ENCODE results near the gene SEC14L2. TPM values are rescaled to one million over a fixed set of nuclear protein-coding genes. Genes with fewer than 3 reads are reported as not detected.

SEC14L2 gene
- total RNA-seq, 1 experiment from 2014 or later = 33.5 TPM

DNA sequence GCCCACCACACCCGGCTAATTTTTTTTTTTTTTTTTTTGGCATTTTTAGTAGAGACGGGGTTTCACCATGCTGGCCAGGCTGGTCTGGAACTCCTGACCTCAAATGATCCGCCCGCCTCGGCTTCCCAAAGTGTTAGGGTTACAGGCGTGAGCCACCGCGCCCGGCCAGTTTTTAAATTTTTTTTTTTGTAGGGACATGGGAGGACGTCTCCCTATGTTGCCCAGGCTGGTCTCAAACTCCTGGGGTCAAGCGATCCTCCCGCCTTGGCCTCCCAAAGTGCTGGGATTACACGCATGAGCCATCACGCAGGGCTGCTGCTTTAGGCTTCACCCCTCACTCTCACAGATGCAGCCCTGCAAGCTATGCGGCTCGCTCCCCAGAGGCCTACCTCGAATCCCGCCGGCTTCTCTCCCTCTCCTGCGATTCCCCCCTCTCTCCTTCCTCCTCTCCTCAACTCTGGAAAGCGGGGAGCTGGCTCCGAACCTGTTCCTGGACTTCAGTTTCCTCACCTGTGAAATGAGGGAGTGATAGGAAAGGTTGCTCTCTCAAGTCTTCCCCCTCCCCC, 39.1 kb upstream of the SEC14L2 start:
- CTCF ChIA-PET = interaction anchor here (1.8 to 2.2 kb wide), 2 partner anchors 30 to 70 kb away, joined by 7 to 12 read pairs; partner anchors contain the start of gene RNF215

DNA sequence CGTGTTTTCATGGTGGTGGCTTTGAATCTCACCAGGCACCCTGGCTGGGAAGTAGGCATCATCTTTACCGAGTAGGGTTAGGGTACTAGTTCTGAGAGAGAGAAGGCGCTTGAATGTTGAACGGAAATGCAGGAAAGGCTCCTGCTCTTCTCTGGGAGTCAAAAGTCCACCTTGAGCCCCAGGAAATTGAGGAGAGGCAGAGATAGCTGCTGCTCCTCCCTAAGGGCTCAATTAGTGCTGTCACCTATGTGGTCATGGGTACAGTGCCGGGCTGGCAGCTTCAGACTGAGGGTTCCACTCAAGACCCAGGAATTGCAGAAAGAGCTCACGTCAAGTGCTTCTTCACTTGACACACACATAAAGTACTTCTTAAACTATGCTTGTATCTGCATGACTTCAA, 38.3 kb upstream of the SEC14L2 start:
- H3K27ac ChIP-seq (ENCODE audit: low read depth, low read length) = no peak overlapping the region
- H2AFZ ChIP-seq (ENCODE audit: low read depth, low read length, poor library complexity, severe bottlenecking) = no peak overlapping the region
- H3K79me2 ChIP-seq (ENCODE audit: insufficient read depth, low read length) = peaks cover 32% of the 10 kb centered on the region
- BruUV-seq (replicated peaks) = no TSS peak
- ATAC-seq (no peak), DNase-seq (ENCODE audit: low read depth, low spot score) (no peak)
- H3K4me2 ChIP-seq (ENCODE audit: low read length) = no peak overlapping the region
- no peak overlapping the region for H3K9ac ChIP-seq (ENCODE audit: low read length)
- H3K27me3 ChIP-seq (ENCODE audit: insufficient read depth, low read length) = no peaks in the 10 kb centered on the region
- RAD21 ChIA-PET (ENCODE audit: low non-redundant PET in 1 of 2, low total read pairs in 2 of 2, uncharacterized antibody in 2 of 2, unreplicated experiment in 2 of 2) = no interaction called here
- H3K4me1 ChIP-seq (ENCODE audit: control insufficient read depth in 1 of 2, insufficient read depth in 2 of 2, low read length in 2 of 2) = peaks cover 12 to 22% of the 10 kb centered on the region in 2 experiments; a peak in 3 of 4 replicates
- H3K9me2 ChIP-seq (ENCODE audit: insufficient read depth) = no peaks in the 10 kb centered on the region
- CTCF ChIA-PET = no interaction called here
- intact Hi-C loops (cut with micrococcal nuclease) = no loop called here
- POLR2A ChIA-PET = no interaction called here
- H3K36me3 ChIP-seq (ENCODE audit: control insufficient read depth in 1 of 2, insufficient read depth in 2 of 2, low read length in 2 of 2) = peaks cover 0 to 2% of the 10 kb centered on the region in 2 experiments; a peak in 2 of 4 replicates
- no peaks in the 10 kb centered on the region for H3K9me3 ChIP-seq (ENCODE audit: control insufficient read depth in 1 of 2, insufficient read depth in 1 of 2, low read depth in 1 of 2, low read length in 2 of 2)
- H4K20me1 ChIP-seq (ENCODE audit: insufficient read depth) = no peaks in the 10 kb centered on the region
- no peak overlapping the region for H3K4me3 ChIP-seq (replicated peaks in 1 of 2; ENCODE audit: low read depth in 1 of 2, low read length in 2 of 2)
- TF ChIP-seq, protein P1, sequence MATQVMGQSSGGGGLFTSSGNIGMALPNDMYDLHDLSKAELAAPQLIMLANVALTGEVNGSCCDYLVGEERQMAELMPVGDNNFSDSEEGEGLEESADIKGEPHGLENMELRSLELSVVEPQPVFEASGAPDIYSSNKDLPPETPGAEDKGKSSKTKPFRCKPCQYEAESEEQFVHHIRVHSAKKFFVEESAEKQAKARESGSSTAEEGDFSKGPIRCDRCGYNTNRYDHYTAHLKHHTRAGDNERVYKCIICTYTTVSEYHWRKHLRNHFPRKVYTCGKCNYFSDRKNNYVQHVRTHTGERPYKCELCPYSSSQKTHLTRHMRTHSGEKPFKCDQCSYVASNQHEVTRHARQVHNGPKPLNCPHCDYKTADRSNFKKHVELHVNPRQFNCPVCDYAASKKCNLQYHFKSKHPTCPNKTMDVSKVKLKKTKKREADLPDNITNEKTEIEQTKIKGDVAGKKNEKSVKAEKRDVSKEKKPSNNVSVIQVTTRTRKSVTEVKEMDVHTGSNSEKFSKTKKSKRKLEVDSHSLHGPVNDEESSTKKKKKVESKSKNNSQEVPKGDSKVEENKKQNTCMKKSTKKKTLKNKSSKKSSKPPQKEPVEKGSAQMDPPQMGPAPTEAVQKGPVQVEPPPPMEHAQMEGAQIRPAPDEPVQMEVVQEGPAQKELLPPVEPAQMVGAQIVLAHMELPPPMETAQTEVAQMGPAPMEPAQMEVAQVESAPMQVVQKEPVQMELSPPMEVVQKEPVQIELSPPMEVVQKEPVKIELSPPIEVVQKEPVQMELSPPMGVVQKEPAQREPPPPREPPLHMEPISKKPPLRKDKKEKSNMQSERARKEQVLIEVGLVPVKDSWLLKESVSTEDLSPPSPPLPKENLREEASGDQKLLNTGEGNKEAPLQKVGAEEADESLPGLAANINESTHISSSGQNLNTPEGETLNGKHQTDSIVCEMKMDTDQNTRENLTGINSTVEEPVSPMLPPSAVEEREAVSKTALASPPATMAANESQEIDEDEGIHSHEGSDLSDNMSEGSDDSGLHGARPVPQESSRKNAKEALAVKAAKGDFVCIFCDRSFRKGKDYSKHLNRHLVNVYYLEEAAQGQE (IDR thresholded peaks at IDR 0.05; ENCODE audit: low read depth) = no peak
- TF ChIP-seq FOSL1 (IDR thresholded peaks at IDR 0.05; ENCODE audit: low read depth) (no peak), CBX3 (IDR thresholded peaks at IDR 0.05; ENCODE audit: low read depth) (no peak), MAX (IDR thresholded peaks at IDR 0.05) (no peak), TCF7L2 (IDR thresholded peaks at IDR 0.05; ENCODE audit: borderline replicate concordance, extremely low read depth, insufficient read depth, insufficient read length) (no peak), CTCF (IDR thresholded peaks at IDR 0.05 in 2 of 3, conservative IDR thresholded peaks at IDR 0.05 in 1 of 3; ENCODE audit: borderline replicate concordance in 1 of 3, insufficient read depth in 1 of 3, low read depth in 2 of 3, low read length in 2 of 3) (no peak), ZNF274 (IDR thresholded peaks at IDR 0.05; ENCODE audit: low read depth, low read length) (no peak), EZH2phosphoT487 (IDR thresholded peaks at IDR 0.05; ENCODE audit: borderline replicate concordance) (no peak), YY1 (IDR thresholded peaks at IDR 0.05; ENCODE audit: extremely low read depth, insufficient replicate concordance, low read depth, low read length) (no peak), SRF (IDR thresholded peaks at IDR 0.05; ENCODE audit: low read depth) (no peak)

More for the DNA sequence above, 39.1 kb upstream of the SEC14L2 start:
- DNase-seq (ENCODE audit: low read depth, low spot score) (no peak), ATAC-seq (no peak)
- TF ChIP-seq JUND (IDR thresholded peaks at IDR 0.05) = no peak
- no peak for TF ChIP-seq MAX (IDR thresholded peaks at IDR 0.05)
- TF ChIP-seq RAD21 (IDR thresholded peaks at IDR 0.05; ENCODE audit: low read depth) = no peak
- no peaks in the 10 kb centered on the region for H3K9me2 ChIP-seq (ENCODE audit: insufficient read depth)
- ChIA-PET POLR2A (interaction anchor here (1.0 to 1.2 kb wide), 2 partner anchors 39 to 69 kb away, joined by 3 to 4 read pairs; partner anchors contain the start of gene SEC14L2), RAD21 (ENCODE audit: low non-redundant PET in 1 of 2, low total read pairs in 2 of 2, uncharacterized antibody in 2 of 2, unreplicated experiment in 2 of 2) (interaction anchor here (1.0 to 1.4 kb wide), 2 partner anchors 28 to 31 kb away, joined by 4 read pairs; partner anchors contain the start of gene TBC1D10A (in 1 of the 2))
- H3K27ac ChIP-seq (ENCODE audit: low read depth, low read length) = peak overlapping the region; percentile 92; the same call in 1 of the 2 replicates
- H3K36me3 ChIP-seq (ENCODE audit: control insufficient read depth in 1 of 2, insufficient read depth in 2 of 2, low read length in 2 of 2) = peaks cover 4% of the 10 kb centered on the region in 2 experiments; a peak in 3 of 4 replicates
- no peaks in the 10 kb centered on the region for H3K9me3 ChIP-seq (ENCODE audit: control insufficient read depth in 1 of 2, insufficient read depth in 1 of 2, low read depth in 1 of 2, low read length in 2 of 2)
- peak overlapping the region; percentile 93 to 96 for H3K4me3 ChIP-seq (replicated peaks in 1 of 2; ENCODE audit: low read depth in 1 of 2, low read length in 2 of 2)
- intact Hi-C loops (cut with micrococcal nuclease) = no loop called here
- H3K4me1 ChIP-seq (ENCODE audit: control insufficient read depth in 1 of 2, insufficient read depth in 2 of 2, low read length in 2 of 2) = peaks cover 12 to 22% of the 10 kb centered on the region in 2 experiments; a peak in 3 of 4 replicates
- no TSS peak for BruUV-seq (replicated peaks)
- H2AFZ ChIP-seq (ENCODE audit: low read depth, low read length, poor library complexity, severe bottlenecking) = no peak overlapping the region
- H3K27me3 ChIP-seq (ENCODE audit: insufficient read depth, low read length) = no peaks in the 10 kb centered on the region
- H3K79me2 ChIP-seq (ENCODE audit: insufficient read depth, low read length) = peaks cover 38% of the 10 kb centered on the region
- no peaks in the 10 kb centered on the region for H4K20me1 ChIP-seq (ENCODE audit: insufficient read depth)
- peak overlapping the region; percentile 95 for H3K9ac ChIP-seq (ENCODE audit: low read length)
- peak overlapping the region; percentile 91 for H3K4me2 ChIP-seq (ENCODE audit: low read length)

Measured in HCT116 (cell line).